Measurements from ENCODE around the gene SLC38A6. TPM values are rescaled to one million over a fixed set of nuclear protein-coding genes. Genes with fewer than 3 reads are reported as not detected.

SLC38A6 gene
- total and polyA plus RNA-seq, 12 donors, result 12.5 to 53.9 (median 25.3) TPM

DNA sequence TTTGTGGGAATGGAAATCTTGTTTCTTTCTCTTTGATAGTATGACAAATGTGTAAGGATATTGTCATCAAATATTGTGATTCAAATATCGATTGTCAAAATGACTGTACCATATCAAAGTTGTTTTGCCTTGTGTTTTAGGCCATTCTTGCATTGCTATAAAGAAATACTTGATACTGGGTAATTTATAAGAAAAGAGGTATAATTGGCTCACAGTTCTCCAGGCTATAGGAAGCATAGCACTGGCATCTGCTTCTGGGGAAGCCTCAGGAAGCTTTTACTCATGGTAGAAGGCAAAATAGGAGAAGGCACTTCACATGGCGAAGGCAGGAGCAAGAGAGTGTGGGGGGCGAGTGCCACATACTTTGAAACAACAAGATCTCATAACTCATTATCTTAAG lies 8.0 kb upstream of the SLC38A6 start:
- WGBS, 4 donors, result 98 to 100% (median 99%) methylated on average over 3 of the region's 3 CpGs
- intact Hi-C loops (cut with DNase I), result no loop called here

DNA sequence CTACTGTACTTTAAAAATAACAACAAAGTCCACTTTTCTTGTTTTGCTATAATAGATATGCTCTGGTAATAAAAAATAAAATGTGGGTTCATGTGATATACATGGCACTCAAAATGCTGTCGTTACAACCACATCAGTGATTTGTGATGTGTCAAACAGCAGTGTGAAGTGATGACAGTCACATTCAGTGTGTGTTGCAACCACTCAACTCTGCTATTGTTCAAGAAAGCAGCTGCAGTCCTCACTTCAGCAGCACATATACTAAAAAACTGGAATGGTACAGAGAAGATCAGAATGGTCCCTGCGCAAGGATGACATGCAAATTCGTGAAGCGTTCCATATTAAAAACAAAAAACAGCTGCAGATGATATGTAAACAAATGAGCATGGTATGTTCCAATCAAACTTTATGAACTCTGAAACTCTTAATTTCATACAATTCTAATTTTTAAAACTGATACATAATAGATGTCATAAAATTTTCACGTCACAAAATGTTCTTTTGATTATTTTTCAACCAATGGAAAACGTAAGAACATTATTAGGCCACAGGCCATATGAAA lies 6.9 kb upstream of the SLC38A6 start:
- intact Hi-C loops (cut with DNase I), result no loop called here
- H3K27me3 ChIP-seq, result no peaks in the 10 kb centered on the region
- 90 to 92% (median 92%) methylated on average over 6 of the region's 6 CpGs for WGBS, 4 donors
- no peaks in the 10 kb centered on the region for H3K9me3 ChIP-seq (replicated peaks in 1 of 3)
- H3K27ac ChIP-seq, result no peak overlapping the region
- no peak for DNase-seq
- no peak overlapping the region for H3K4me3 ChIP-seq
- H3K36me3 ChIP-seq (replicated peaks in 1 of 2), result peaks cover 0 to 18% of the 10 kb centered on the region in 2 donors
- no peak for TF ChIP-seq POLR2A (IDR thresholded peaks at IDR 0.05)
- TF ChIP-seq, protein P1, sequence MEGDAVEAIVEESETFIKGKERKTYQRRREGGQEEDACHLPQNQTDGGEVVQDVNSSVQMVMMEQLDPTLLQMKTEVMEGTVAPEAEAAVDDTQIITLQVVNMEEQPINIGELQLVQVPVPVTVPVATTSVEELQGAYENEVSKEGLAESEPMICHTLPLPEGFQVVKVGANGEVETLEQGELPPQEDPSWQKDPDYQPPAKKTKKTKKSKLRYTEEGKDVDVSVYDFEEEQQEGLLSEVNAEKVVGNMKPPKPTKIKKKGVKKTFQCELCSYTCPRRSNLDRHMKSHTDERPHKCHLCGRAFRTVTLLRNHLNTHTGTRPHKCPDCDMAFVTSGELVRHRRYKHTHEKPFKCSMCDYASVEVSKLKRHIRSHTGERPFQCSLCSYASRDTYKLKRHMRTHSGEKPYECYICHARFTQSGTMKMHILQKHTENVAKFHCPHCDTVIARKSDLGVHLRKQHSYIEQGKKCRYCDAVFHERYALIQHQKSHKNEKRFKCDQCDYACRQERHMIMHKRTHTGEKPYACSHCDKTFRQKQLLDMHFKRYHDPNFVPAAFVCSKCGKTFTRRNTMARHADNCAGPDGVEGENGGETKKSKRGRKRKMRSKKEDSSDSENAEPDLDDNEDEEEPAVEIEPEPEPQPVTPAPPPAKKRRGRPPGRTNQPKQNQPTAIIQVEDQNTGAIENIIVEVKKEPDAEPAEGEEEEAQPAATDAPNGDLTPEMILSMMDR (IDR thresholded peaks at IDR 0.05), result no peak
- H3K4me1 ChIP-seq (replicated peaks in 1 of 2), result peaks cover 0 to 13% of the 10 kb centered on the region in 2 donors

More for the DNA sequence above, 8.0 kb upstream of the SLC38A6 start:
- Histone ChIP-seq H3K4me3 (no peak overlapping the region), H3K36me3 (replicated peaks in 1 of 2) (peaks cover 0 to 18% of the 10 kb centered on the region in 2 donors), H3K27ac (no peak overlapping the region), H3K9me3 (replicated peaks in 1 of 3) (peaks cover 0 to under 1% (median 0%) of the 10 kb centered on the region in 3 donors), H3K4me1 (replicated peaks in 1 of 2) (peaks cover 0 to 4% of the 10 kb centered on the region in 2 donors), H3K27me3 (no peaks in the 10 kb centered on the region)
- no peak for TF ChIP-seq POLR2A (IDR thresholded peaks at IDR 0.05)
- TF ChIP-seq, protein P1 (IDR thresholded peaks at IDR 0.05), result no peak
- no peak for DNase-seq

GRCh38 chr14:60975551-60975950 lies 5.5 kb upstream of the SLC38A6 start:
- WGBS, 4 donors, result 49 to 63% (median 58%) methylated on average over 2 of the region's 2 CpGs
- no peak overlapping the region for H3K4me3 ChIP-seq
- DNase-seq, result no peak
- TF ChIP-seq, protein P1 (IDR thresholded peaks at IDR 0.05), result no peak
- no peak for TF ChIP-seq POLR2A (IDR thresholded peaks at IDR 0.05)
- peaks cover 0 to 22% of the 10 kb centered on the region in 2 donors for H3K4me1 ChIP-seq (replicated peaks in 1 of 2)
- H3K27me3 ChIP-seq, result no peaks in the 10 kb centered on the region
- peaks cover 0 to 18% of the 10 kb centered on the region in 2 donors for H3K36me3 ChIP-seq (replicated peaks in 1 of 2)
- intact Hi-C loops (cut with DNase I), result no loop called here
- no peaks in the 10 kb centered on the region for H3K9me3 ChIP-seq (replicated peaks in 1 of 3)
- no peak overlapping the region for H3K27ac ChIP-seq

DNA sequence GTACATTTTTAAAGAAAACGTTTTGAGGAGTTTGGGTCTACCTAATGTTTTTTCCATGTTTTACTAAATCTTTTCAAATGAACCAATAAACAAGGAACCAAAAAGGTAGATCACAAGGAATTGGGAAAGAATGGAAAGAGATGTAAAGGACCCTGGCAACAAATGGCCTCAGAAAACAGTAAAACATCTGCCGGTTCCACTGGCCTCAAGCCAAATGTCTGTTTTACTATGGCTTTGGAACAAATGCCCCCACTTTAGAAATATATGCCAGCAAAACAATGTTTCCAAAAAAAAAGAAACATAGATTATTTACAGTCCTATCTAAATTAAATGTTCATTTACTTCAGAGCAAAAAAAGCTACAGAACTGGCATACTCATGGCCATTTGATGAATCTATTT lies 3.2 kb upstream of the SLC38A6 start:
- Histone ChIP-seq H3K27ac (no peak overlapping the region), H3K27me3 (no peaks in the 10 kb centered on the region), H3K9me3 (replicated peaks in 1 of 3) (no peaks in the 10 kb centered on the region), H3K4me3 (no peak overlapping the region), H3K36me3 (replicated peaks in 1 of 2) (peaks cover 0 to 18% of the 10 kb centered on the region in 2 donors), H3K4me1 (replicated peaks in 1 of 2) (peaks cover 0 to 35% of the 10 kb centered on the region in 2 donors)
- no peak for DNase-seq
- 54 to 66% (median 60%) methylated on average over 2 of the region's 2 CpGs for WGBS, 4 donors
- intact Hi-C loops (cut with DNase I), result no loop called here
- TF ChIP-seq, protein P1 (IDR thresholded peaks at IDR 0.05), result no peak
- TF ChIP-seq POLR2A (IDR thresholded peaks at IDR 0.05), result no peak
